WTC11 (cell line): ENCODE results near the gene RFX7.

ENCODE experiments used
- ELF4 ChIP-seq: sonication (generic); formaldehyde crosslinking; IDR thresholded peaks from 2 replicates; pipeline ENCODE4 v1.8.1; 2022; ENCODE audit warnings: low read depth, mild to moderate bottlenecking, moderate library complexity, missing genetic modification reagents
- ESRRA ChIP-seq: sonication (generic); formaldehyde crosslinking; IDR thresholded peaks from 2 replicates; pipeline ENCODE4 v1.8.1; 2022; ENCODE audit warnings: mild to moderate bottlenecking, missing genetic modification reagents, borderline replicate concordance
- FOXP4 ChIP-seq: sonication (generic); formaldehyde crosslinking; IDR thresholded peaks from 2 replicates; pipeline ENCODE4 v1.8.0; 2022; ENCODE audit warnings: mild to moderate bottlenecking, missing genetic modification reagents
- MXD4 ChIP-seq: fragments of 250-450 bp; sonication (Bioruptor Pico); IDR thresholded peaks from 2 replicates; pipeline ENCODE4 v1.8.0; 2021; ENCODE audit warnings: mild to moderate bottlenecking, moderate library complexity, borderline replicate concordance
- SP1 ChIP-seq: sonication (generic); formaldehyde crosslinking; conservative IDR thresholded peaks from 2 replicates; pipeline ENCODE4 v1.8.1; 2022; ENCODE audit warnings: missing genetic modification reagents
- TEAD4 ChIP-seq: sonication (generic); formaldehyde crosslinking; IDR thresholded peaks from 2 replicates; pipeline ENCODE4 v1.8.0; 2022; ENCODE audit warnings: mild to moderate bottlenecking, missing genetic modification reagents
- ZNF219 ChIP-seq: sonication (generic); formaldehyde crosslinking; IDR thresholded peaks from 2 replicates; pipeline ENCODE4 v1.8.0; 2023; ENCODE audit warnings: missing genetic modification reagents, mild to moderate bottlenecking, borderline replicate concordance
- ZNF416 ChIP-seq: fragments of 250-450 bp; sonication (Bioruptor Pico); IDR thresholded peaks from 2 replicates; pipeline ENCODE4 v1.9.0; 2021; ENCODE audit warnings: mild to moderate bottlenecking, inconsistent platforms
- ZNF671 ChIP-seq: fragments of 250-450 bp; sonication (Bioruptor Pico); IDR thresholded peaks from 2 replicates; pipeline ENCODE4 v1.8.0; 2021; ENCODE audit warnings: mild to moderate bottlenecking
- TF ChIP-seq, protein P1 (sequence below): fragments of 200-600 bp; IDR thresholded peaks from 2 replicates; pipeline ENCODE4 v1.8.0; 2022; ENCODE audit warnings: antibody characterized with exemption
- TF ChIP-seq, protein P2 (sequence below): sonication (generic); formaldehyde crosslinking; IDR thresholded peaks from 2 replicates; pipeline ENCODE4 v1.8.1; 2023; ENCODE audit warnings: mild to moderate bottlenecking, missing genetic modification reagents, moderate library complexity
- TF ChIP-seq, protein P3 (sequence below): sonication (generic); formaldehyde crosslinking; IDR thresholded peaks from 2 replicates; pipeline ENCODE4 v1.8.0; 2023; ENCODE audit warnings: missing genetic modification reagents
- TF ChIP-seq, protein P4 (sequence below): sonication (generic); formaldehyde crosslinking; IDR thresholded peaks from 2 replicates; pipeline ENCODE4 v1.8.0; 2022; ENCODE audit warnings: mild to moderate bottlenecking, missing genetic modification reagents

- TF ChIP-seq ZNF671 (CRISPR knock-in tag) (no peak), TEAD4 (CRISPR knock-in tag) (no peak), ZNF219 (CRISPR knock-in tag) (no peak), ZNF416 (CRISPR knock-in tag) (no peak), ELF4 (CRISPR knock-in tag) (no peak), FOXP4 (no peak), ESRRA (no peak), SP1 (CRISPR knock-in tag) (no peak), MXD4 (CRISPR knock-in tag) (no peak)
- TF ChIP-seq, protein P1, sequence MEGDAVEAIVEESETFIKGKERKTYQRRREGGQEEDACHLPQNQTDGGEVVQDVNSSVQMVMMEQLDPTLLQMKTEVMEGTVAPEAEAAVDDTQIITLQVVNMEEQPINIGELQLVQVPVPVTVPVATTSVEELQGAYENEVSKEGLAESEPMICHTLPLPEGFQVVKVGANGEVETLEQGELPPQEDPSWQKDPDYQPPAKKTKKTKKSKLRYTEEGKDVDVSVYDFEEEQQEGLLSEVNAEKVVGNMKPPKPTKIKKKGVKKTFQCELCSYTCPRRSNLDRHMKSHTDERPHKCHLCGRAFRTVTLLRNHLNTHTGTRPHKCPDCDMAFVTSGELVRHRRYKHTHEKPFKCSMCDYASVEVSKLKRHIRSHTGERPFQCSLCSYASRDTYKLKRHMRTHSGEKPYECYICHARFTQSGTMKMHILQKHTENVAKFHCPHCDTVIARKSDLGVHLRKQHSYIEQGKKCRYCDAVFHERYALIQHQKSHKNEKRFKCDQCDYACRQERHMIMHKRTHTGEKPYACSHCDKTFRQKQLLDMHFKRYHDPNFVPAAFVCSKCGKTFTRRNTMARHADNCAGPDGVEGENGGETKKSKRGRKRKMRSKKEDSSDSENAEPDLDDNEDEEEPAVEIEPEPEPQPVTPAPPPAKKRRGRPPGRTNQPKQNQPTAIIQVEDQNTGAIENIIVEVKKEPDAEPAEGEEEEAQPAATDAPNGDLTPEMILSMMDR: no peak
- TF ChIP-seq, protein P2, sequence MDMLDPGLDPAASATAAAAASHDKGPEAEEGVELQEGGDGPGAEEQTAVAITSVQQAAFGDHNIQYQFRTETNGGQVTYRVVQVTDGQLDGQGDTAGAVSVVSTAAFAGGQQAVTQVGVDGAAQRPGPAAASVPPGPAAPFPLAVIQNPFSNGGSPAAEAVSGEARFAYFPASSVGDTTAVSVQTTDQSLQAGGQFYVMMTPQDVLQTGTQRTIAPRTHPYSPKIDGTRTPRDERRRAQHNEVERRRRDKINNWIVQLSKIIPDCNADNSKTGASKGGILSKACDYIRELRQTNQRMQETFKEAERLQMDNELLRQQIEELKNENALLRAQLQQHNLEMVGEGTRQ (CRISPR knock-in tag): no peak
- TF ChIP-seq, protein P3, sequence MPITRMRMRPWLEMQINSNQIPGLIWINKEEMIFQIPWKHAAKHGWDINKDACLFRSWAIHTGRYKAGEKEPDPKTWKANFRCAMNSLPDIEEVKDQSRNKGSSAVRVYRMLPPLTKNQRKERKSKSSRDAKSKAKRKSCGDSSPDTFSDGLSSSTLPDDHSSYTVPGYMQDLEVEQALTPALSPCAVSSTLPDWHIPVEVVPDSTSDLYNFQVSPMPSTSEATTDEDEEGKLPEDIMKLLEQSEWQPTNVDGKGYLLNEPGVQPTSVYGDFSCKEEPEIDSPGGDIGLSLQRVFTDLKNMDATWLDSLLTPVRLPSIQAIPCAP (CRISPR knock-in tag): no peak
- TF ChIP-seq, protein P4, sequence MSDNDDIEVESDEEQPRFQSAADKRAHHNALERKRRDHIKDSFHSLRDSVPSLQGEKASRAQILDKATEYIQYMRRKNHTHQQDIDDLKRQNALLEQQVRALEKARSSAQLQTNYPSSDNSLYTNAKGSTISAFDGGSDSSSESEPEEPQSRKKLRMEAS (CRISPR knock-in tag): no peak
Measured at GRCh38 chr15:56236197-56236596, 7.5 kb downstream of the RFX7 start.
